ENCODE data around the gene PARP1.

- no peak for TF ChIP-seq POLR2AphosphoS5 (IDR thresholded peaks at IDR 0.05)
- TF ChIP-seq CTCF (IDR thresholded peaks at IDR 0.05) = no peak
- TF ChIP-seq POLR2A (IDR thresholded peaks at IDR 0.05) = no peak
- TF ChIP-seq EP300 (IDR thresholded peaks at IDR 0.05) = no peak
Observed at GRCh38 chr1:226419284-226420029, 11.6 kb upstream of the PARP1 start.

Data from sigmoid colon (tissue), 4 donors.